Activated CD8-positive, alpha-beta memory T cell treated with anti-CD3 and anti-CD28 coated beads for 36 hours (primary cell): ENCODE measurements around the gene CDKAL1. TPM values are rescaled to one million over a fixed set of nuclear protein-coding genes. Genes with fewer than 3 reads are reported as not detected.
"Not testable (repeated sequence)": the region's sequence is repeated elsewhere in the genome, so short reads cannot be mapped to it uniquely, and the experiment has no call there.

Experiments used
- CTCF ChIA-PET: fragments of 350-600 bp; sonication (Branson Sonifier 250); formaldehyde crosslinking; loops from one replicate; lab custom pipeline; 2021; ENCODE audit warnings: antibody characterized with exemption; lab: Charles Lee
- POLR2A ChIA-PET: fragments of 350-600 bp; sonication (Branson Sonifier 250); formaldehyde crosslinking; loops from one replicate; lab custom pipeline; 2021; ENCODE audit warnings: antibody characterized with exemption; lab: Charles Lee
- total RNA-seq, 2 experiments: library from RNA; stranded (reverse); gene quantifications; one replicate each; pipeline ENCODE4 v1.2.3, GENCODE V29; 2021

The CDKAL1 gene
- total RNA-seq, 2 experiments from 2014 or later, result 26.2 to 27.5 TPM

DNA sequence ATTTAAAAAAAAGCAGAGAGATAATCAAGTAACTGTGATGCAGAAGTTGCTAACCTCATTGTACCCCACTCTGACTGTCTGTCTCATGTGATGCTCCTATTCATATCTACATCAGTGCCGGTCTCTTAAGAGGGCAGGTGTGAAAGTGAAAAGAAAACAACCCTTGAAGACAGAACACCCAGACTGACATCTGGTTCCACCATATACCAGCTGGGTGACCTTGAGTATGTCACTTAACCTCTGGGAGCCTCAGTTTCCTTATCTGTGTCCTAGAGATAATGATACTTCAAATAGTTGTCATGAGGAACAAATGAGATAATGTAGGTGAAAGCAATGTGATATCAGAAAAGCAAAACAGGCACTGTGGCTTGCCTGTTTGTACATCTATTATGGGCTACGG, 632.5 kb downstream of the CDKAL1 start:
- CTCF ChIA-PET, result no interaction called here
- POLR2A ChIA-PET, result no interaction called here

DNA sequence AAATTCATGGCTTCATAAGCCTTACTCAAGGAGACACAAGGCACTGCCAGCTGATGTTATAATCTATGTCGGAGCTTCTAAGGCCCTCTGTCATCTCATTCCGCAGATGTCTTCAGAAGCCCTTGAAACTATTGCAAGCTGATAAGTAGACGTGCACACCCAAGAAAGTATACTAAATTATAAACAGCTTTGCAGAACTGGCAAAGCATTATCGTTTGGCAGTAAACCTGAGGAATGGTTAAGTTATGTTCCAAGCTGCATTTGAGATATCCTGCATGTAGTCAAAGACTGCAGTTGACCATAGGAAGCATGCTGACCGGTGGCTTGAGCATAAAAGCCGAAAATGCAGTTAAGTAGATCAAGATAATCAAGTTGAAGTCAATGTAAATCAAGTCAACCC, 633.5 kb downstream of the CDKAL1 start:
- ChIA-PET POLR2A (no interaction called here), CTCF (no interaction called here)

DNA sequence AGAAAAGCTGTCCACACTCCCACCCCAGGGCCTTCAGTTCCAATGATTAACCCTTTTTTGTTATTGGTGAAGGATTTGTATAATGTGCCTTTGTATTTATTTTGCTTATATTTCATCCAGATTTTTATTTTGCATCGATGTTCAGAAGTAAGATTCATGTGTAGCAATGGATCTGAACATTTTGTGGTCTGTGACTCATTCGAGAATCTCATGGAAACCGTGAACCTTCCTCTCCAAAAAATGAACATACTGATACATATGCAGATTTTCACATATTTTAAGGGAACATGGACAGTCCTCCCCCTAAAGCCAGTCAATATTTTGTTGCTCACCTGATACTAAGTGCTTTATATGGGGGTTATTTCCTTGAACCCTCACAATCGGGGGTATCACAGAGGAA, 637.5 kb downstream of the CDKAL1 start:
- POLR2A ChIA-PET, result no interaction called here
- CTCF ChIA-PET, result no interaction called here

DNA sequence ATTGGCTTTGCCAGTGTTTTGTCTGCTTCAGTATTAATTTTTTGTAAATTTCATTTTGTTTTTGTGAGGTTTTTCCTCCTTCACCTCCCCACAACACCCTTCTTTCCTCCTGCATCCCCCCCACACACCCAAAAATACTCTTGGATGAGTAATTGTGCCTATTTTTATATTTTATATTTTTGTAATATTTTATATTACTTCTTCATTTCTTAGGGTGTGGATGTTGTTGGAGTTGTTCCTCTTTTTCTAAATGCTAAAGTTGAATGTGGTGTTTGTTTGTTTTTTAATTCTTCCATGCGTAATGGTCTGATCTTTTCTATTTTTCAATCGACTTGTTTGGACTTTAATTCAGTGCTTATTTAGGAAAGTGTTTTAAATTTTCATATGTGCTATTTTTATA, 638.8 kb downstream of the CDKAL1 start:
- POLR2A ChIA-PET, result no interaction called here
- CTCF ChIA-PET, result no interaction called here

DNA sequence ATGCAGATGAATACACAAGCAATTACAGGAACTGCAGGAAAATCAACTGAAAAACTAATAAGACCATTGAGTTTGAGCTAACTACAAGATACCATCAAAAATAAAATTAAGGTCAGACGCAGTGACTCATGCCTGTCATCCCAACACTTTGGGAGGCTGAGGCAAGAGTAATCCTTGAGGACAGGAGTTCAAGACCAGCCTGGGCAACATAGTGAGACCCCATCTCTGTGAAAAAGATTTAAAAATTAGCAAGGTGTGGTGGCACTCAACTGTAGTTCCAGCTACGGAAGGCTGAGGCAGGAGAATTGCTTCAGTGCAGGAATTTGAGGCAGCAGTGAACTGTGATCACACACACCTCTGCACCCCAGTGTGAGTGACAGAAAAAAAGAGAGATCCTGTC, 639.4 kb downstream of the CDKAL1 start:
- CTCF ChIA-PET, result no interaction called here
- POLR2A ChIA-PET, result no interaction called here

DNA sequence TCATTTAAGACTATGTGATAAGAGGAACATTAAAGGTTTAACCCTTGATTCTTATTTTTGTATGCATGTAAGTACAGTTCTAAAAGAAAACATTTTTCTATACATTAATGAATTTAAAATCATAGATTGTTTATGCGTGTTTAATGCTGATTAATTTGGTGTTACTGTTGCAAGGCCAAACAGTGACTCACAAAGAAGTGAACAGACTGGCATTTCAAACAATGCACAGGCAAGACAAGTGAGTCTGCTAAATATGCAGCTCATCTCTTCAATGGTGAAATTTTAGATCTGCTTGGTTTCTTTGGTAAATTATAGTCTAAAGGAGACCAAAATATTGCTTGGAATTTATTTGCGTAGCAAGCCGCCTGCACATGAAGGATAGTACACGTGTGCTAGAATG, 641.9 kb downstream of the CDKAL1 start:
- POLR2A ChIA-PET, result no interaction called here

DNA sequence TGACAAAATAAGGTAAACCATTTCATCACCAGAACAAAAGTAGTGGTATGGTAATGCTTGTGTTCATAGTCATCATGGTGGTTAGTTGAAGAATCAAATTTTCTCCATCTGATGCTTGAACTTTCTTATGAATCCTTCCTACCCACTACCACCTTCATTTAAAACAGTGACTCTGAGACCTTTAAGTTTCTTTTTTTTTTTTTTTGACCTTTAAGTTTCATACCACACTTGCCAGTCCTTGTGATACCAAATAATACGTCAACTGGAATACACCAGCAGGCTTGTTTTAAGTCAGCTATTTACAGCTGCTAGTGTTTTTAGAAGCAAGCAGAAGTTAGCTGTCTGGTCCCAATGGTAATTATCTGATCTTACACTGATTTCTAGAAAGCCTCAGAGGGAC, 645.9 kb downstream of the CDKAL1 start:
- CTCF ChIA-PET, result interaction anchor here (1.3 kb wide), 1 partner anchor 513 kb away, joined by 3 read pairs; no protein-coding TSS in a partner anchor
- POLR2A ChIA-PET, result interaction anchor here (0.7 kb wide), 1 partner anchor 20 kb away, joined by 5 read pairs; no protein-coding TSS in a partner anchor

More for the DNA sequence above, 641.9 kb downstream of the CDKAL1 start:
- CTCF ChIA-PET, result no interaction called here

DNA sequence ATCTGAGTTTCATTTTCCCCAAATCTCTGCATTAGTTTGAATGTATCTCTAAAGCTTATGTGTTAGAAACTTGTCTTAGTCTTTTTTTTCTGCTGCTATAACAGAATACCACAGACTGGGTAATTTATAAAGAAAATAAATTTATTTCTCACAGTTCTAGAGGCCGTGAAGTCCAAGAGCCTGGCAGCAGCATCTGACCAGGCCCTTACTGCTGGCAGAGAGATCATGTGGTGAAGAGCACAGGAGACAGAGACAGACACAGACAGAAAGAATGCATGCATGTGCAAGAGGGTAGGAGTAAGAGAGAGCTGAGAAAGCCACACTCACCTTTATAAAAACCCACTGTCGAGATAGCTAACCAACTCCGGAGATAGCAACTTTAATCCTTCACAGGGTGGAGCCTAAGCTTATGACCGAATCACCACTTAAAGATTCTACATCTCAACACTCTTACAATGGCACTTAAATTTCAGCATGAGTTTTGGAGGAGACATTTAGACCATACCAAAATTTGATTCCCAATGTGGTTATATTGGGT, 646.6 kb downstream of the CDKAL1 start:
- CTCF ChIA-PET, result interaction anchor here (1.3 kb wide), 1 partner anchor 514 kb away, joined by 3 read pairs; no protein-coding TSS in a partner anchor
- POLR2A ChIA-PET, result interaction anchor here (0.7 kb wide), 1 partner anchor 19 kb away, joined by 5 read pairs; no protein-coding TSS in a partner anchor

DNA sequence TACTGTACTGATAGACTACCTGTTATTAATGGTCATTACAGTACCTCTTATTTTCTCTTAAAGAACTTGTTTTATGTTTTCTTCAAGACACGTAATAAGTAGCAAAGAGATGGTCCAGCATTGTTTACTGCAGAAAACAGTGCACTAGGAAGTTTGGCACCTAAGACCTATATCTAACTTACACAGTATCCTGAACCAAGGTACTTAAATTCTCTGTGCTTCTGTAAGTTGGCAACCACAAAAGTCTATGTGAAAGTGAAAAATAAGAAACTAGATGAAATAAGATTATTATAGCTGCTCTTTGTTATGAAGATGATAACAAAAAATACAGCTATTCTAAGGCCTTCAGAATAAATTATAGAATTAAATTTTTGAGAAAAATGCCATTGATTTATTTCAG, 647.6 kb downstream of the CDKAL1 start:
- ChIA-PET POLR2A (no interaction called here), CTCF (no interaction called here)

DNA sequence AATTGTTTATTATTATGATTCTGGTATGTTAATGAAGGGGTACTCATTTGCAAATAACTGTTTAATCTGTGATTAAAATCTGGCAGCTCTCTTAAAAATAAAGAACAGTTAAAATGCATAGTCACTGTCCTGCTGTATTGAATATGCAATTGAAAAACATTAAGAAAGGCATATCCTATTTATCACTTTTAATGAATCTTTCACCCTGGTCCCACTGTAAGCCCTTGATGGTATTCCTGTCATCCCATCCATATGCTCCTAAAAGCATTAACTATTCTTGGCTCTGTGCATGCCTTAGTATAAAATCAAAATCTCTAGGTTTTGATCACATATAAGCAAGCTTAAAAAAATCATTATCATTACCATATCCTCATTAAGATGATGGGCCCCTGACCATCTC, 648.3 kb downstream of the CDKAL1 start:
- ChIA-PET CTCF (no interaction called here), POLR2A (no interaction called here)

DNA sequence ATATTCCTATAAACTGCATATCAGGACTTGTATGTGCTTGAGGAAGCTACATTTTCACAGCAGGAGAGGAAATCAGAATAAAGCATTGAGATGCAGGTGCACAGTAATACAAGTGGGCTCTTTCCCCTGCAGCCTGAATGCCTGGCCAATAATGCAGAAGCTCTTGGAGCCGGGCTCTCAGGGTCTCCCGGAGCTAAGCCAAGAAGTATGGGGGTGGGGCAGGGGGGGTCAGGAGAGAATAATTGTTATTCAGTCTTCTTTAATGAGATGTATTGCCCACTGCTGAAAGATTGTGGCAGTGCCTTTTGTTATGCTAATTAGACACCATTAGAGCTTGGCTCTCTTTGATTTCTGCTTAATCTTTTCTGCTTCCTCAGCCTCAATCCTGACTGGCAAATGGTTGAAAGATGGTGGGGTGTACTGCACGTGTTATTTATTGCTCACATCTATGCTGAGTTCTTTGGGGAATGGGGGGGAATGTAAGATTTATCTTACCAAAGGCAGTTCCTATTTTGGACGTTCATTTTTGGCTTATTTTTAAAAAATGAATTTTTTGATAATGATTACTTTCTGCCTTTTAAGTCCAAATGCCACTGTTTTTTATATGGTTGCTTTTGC, 651.7 kb downstream of the CDKAL1 start:
- ChIA-PET POLR2A (no interaction called here), CTCF (no interaction called here)

DNA sequence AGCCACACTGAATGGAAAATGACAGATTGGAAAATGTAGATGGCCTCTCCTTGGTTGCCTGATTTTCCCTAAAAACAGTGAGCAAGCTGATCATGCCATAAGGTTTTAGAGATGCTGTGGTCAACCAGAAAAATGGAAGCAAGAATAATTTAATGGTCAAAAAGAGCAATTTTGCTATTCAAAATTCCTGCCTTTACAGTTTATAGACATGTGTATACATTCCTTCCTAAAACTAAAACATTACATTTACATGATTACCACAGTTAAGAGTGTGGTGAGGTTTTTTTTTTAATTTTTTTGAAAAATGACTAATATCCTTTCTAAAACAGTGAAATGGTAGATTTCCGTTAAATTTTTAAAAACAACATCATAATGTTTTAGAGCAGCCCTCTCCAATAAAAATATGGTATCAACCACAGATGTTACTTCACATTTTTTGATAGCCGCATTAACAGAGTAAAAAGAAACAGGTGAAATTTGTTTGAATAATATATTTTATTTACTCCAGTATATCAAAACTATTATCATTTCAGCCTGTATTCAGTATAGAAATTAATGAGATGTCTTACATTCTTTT, 652.3 kb downstream of the CDKAL1 start:
- CTCF ChIA-PET, result no interaction called here
- POLR2A ChIA-PET, result no interaction called here

DNA sequence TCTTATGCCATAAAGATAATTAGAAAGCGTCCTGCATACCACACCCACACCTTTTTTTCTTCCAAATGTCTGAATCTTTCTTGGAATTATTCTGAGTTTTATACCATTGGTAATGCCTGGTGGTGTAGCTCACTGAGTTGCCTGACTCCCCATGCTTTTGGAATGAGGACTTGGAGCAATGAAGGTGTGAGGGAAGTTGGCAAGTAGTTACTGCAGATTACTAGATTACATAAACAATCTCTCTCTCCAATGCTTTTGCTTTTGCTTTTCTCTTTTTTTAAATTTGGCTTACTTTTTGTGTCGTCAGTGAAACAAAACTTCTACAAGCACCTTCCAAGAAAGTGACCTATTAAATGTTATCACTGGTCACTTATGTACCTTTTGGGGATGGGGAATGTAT, 653.2 kb downstream of the CDKAL1 start:
- CTCF ChIA-PET, result no interaction called here
- POLR2A ChIA-PET, result no interaction called here

DNA sequence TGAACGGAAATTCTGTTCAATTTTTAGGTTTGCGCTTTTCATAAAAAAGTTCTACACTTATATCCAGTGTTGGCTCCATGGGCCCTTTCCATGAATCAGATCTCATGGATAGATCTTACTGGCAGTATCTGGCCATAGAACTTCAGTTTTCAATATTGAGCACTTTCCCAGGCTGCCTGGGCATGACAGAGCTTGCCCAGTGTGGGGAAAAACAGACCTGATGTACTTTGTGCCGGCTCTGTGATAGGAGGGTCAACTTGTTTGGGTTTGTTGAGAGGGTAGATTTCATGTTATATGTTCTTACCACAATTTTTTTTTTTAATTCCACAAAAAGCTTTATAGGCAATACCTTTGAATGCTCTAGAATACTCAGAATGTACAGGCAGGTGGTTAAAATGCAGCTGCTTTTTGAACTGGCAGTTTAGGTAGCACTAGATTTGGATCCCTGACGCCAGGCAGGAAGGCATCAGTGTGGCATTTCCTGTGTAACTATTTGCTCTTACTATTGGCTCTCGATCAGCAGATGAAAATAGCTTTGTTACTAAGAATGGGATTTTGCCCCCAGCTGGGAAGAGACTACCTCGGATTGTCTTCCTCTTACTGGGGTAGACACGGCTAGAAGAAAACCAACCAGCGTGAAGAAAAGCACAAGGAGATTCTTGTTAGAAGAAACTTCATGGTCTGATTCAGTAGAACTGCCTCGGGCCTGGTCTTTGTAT, 654.4 kb downstream of the CDKAL1 start:
- CTCF ChIA-PET, result no interaction called here

DNA sequence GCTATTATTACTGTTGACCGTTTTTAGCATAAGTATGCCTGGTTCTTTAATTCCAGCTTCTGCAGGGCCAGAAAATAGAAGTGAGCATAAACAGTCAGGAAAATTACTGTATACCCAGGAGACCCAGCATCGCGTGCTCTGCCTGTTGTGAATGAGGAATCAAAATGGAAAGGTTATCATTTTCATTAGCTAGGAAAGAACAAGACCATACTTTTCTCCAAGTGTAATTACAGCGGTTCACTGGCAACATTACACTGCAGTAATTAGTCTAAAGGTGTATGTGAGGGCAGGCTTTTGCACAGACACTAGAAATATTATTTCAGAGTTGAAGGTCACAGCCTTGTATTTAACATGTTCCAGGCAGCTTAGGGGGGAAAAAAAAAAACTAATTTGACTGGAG, 655.5 kb downstream of the CDKAL1 start:
- ChIA-PET POLR2A (no interaction called here), CTCF (no interaction called here)

More for the DNA sequence above, 654.4 kb downstream of the CDKAL1 start:
- POLR2A ChIA-PET, result no interaction called here

DNA sequence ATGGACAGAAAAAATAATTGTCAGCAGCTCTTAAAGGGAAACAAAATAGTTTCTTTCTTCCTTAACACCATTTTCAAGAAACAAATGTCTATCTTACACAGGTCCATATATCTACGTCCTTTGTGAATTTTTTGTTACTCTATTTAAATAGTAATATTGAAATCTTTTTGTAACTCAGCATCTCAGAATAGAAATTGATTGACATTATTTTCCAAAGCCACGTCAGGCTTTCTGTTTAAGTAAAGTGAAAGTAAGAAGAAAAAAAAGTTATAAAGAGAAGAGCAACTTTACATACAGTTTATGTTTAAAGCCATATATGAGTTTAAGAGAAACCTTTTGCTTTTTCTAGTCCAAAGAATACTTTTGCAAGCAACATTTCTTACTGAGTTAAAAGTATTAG, 656.4 kb downstream of the CDKAL1 start:
- POLR2A ChIA-PET, result no interaction called here
- CTCF ChIA-PET, result no interaction called here

DNA sequence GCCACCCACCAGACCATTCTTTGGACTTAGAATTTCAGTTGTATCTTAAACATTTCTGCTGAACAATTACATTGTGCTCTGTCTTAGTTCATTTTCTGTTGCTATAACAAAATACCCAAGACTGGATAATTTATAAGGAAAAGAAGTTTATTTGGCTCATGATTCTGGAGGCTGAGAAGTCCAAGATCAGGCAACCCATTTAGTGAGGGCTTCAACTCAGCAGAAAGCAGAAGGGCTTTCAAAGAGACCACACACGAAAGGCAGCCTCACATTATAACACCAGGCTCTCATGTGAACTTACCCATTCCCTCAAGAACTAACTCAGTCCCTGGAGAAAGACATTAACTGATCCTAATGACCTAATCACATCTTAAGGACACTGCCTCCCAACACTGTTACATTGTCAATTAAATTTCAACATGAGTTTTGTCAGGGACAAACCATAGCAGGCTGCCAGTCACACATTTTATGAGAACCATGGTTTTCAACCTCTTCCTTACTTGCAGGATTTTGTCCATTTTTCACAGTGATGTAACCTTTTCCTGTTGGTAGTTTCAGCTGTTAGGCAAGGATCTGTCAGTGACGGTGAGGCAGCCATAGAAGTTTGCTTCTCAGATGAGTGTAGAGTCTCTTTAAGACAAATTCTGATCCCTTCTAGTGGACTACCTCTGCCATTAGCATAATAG, 659.7 kb downstream of the CDKAL1 start:
- ChIA-PET POLR2A (no interaction called here), CTCF (no interaction called here)

DNA sequence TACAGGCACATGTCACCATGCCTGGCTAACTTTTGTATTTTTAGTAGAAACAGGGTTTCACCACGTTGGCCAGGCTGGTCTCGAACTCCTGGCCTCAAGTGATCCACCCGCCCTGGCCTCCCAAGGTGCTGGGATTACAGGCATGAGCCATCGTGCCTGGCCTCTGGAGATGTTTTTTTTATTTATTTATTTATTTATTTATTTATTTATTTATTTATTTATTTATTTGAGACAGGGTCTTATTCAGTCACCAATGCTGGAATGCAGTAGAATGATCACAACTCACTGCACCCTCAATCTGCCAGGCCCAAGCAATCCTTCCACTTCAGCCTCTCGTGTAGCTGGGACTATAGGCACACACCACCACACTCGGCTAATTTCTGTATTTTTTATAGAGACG, 661.0 kb downstream of the CDKAL1 start:
- POLR2A ChIA-PET, result not testable (repeated sequence)

DNA sequence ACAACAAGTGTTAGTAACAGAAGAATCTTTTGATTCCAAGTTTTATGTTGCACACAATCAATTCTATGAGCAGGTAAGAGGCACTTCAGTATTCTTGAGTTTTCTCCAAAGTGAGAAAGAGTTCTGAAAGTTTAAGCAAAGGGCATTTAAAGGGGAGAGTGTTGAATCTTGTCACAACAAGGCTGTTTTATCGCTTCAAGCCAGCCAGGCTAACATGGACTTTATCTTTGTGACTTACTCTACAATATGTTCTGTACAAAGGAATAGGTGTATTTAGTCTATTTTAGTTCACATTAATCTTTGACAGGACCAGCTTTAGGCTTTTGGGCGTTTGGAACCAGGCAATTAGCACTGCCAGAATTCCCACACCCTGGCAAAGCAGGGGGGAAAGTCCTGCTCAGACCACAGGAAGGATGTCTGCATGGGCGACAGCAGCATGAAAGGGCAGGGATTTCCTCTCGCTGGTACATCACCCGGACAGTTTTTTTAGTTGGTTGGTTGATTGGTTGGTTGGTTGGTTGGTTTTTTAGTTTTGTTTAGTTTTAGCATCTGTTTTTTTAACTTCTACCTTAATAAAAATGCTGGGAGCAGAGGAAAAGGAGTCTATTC, 663.9 kb downstream of the CDKAL1 start:
- CTCF ChIA-PET, result no interaction called here
- POLR2A ChIA-PET, result no interaction called here

More for the DNA sequence above, 661.0 kb downstream of the CDKAL1 start:
- CTCF ChIA-PET, result not testable (repeated sequence)

DNA sequence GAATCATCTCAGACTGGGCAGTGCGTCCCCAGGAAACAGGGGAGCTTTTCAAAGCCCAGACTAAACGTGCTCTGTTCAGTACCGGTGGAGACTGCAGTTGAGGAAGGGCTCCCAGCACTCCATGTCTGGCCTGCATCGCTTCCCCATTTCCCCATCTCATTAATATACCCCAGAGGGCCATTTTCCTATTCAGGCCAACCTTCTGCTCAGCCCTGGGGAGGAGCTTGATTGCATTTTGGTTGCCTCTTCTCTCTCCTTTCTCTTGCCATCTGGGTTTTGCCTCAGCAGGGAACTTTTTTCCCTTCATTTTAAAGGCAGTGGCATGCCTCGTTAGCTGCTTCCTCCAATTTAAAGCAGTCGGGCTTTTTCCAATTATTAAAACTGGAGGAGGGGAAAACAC, 665.0 kb downstream of the CDKAL1 start:
- POLR2A ChIA-PET, result no interaction called here

More for the DNA sequence above, 665.0 kb downstream of the CDKAL1 start:
- CTCF ChIA-PET, result no interaction called here
